Brain microvascular endothelial cell (primary cell): ENCODE results near the gene SLC35B4.

Experiments used
- DNase-seq: peaks from one replicate; pipeline ENCODE4 v3.0.0-alpha.2; 2020
- H3K27ac ChIP-seq: fragments of 250-450 bp; sonication (Bioruptor Pico); 2 replicates; pipeline ENCODE4 v1.5.1; 2020; ENCODE audit warnings: mild to moderate bottlenecking, moderate library complexity
- H3K27me3 ChIP-seq: fragments of 250-450 bp; sonication (Bioruptor Pico); replicated peaks from 2 replicates; pipeline ENCODE4 v1.5.1; 2020; ENCODE audit warnings: mild to moderate bottlenecking
- H3K36me3 ChIP-seq: fragments of 250-450 bp; sonication (Bioruptor Pico); replicated peaks from 2 replicates; pipeline ENCODE4 v1.5.1; 2020; ENCODE audit warnings: mild to moderate bottlenecking
- H3K4me3 ChIP-seq: 2 replicates; pipeline ENCODE4 v1.5.1; 2011; ENCODE audit warnings: low read depth, mild to moderate bottlenecking, control low read depth, low read length, moderate library complexity
- in situ Hi-C: cut with HindIII; loops from 2 replicates; pipeline ENCODE4 v1.10.0; 2017; ENCODE audit warnings: low sequenced_read_pairs, low pct_ligation_motif_present
- TF ChIP-seq, protein P1 (sequence below): IDR thresholded peaks from 2 replicates; pipeline ENCODE4 v1.5.1; 2011; ENCODE audit warnings: low read depth, mild to moderate bottlenecking, moderate library complexity, low read length, control low read depth, inconsistent platforms; ENCODE audit errors: missing control alignments

The SLC35B4 gene

DNA sequence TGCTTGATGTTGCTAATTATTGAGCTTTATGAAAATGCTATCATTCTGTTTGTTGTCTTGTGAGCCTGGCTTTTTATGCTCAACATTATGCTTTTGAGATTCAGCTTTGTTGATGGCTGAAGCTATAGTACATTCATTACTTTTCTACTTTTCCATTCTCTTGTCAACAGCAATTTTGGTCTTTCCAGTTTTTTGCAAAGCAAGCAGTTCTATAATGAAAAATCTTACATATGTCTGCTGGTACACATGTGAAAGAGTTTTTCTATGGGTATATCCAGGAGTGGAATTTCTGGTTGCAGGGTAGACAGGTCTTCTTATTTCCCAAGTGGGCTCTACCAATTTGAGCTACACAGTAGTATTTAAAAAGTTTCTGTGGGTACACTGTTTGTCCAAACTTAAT, 36.8 kb downstream of the SLC35B4 start:
- TF ChIP-seq, protein P1, sequence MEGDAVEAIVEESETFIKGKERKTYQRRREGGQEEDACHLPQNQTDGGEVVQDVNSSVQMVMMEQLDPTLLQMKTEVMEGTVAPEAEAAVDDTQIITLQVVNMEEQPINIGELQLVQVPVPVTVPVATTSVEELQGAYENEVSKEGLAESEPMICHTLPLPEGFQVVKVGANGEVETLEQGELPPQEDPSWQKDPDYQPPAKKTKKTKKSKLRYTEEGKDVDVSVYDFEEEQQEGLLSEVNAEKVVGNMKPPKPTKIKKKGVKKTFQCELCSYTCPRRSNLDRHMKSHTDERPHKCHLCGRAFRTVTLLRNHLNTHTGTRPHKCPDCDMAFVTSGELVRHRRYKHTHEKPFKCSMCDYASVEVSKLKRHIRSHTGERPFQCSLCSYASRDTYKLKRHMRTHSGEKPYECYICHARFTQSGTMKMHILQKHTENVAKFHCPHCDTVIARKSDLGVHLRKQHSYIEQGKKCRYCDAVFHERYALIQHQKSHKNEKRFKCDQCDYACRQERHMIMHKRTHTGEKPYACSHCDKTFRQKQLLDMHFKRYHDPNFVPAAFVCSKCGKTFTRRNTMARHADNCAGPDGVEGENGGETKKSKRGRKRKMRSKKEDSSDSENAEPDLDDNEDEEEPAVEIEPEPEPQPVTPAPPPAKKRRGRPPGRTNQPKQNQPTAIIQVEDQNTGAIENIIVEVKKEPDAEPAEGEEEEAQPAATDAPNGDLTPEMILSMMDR, result no peak
- Histone ChIP-seq H3K36me3 (no peaks in the 10 kb centered on the region), H3K4me3 (no peak overlapping the region), H3K27ac (no peak overlapping the region), H3K27me3 (no peaks in the 10 kb centered on the region)
- in situ Hi-C loops, result no loop called here
- no peak for DNase-seq

DNA sequence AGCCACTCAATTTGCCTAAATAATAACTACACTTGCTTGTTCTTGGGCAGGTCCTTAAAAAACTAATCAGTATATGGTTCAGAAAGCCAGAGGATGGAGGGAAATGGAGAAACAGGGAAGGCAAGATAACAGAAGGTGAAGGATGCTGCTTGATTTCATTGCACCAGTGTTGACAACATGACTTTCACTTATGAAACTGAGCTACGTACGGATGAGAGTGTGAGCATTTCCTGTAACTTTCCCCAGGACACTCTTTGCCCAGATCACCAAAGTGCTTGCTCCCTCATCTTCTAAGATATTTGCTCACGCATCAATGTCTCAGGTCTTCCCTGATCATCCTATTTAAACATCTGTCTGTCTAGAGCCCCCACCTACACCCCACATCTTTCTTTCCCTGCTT, 37.4 kb downstream of the SLC35B4 start:
- no peak overlapping the region for H3K4me3 ChIP-seq
- no peaks in the 10 kb centered on the region for H3K36me3 ChIP-seq
- H3K27me3 ChIP-seq, result no peaks in the 10 kb centered on the region
- in situ Hi-C loops, result no loop called here
- no peak for DNase-seq
- H3K27ac ChIP-seq, result no peak overlapping the region
- TF ChIP-seq, protein P1, result no peak

DNA sequence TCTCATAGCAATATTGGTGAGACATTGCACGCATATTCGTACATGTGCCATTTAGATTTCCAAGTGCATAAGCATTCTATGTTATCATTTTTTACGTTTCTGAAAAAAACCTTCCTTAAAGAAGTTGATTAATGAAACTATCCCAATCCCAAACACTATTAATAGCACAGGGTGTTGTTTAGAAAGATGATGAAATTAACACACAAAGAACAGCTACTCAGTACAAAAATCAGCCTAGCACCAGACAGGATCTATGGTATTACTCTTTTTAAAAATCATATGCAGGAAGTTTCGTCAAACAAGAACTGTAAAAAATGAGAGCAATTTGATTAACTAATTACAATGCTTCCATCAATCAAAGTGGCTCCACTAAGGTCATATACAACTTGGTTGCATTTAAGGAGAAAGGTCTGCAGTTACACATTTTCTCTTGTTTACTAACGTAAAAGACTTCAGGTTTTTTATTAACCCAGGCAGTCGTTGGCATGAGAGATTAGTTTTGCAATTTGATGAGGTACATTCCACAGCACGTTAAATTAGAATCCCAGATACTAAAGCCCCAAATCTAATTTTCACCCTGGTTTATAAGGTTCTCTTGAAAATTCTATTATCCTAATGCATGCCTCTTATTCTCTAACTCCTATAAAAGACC, 38.1 kb downstream of the SLC35B4 start:
- Histone ChIP-seq H3K27ac (no peak overlapping the region), H3K4me3 (no peak overlapping the region), H3K27me3 (no peaks in the 10 kb centered on the region), H3K36me3 (no peaks in the 10 kb centered on the region)
- DNase-seq, result no peak
- in situ Hi-C loops, result no loop called here
- TF ChIP-seq, protein P1, result no peak

DNA sequence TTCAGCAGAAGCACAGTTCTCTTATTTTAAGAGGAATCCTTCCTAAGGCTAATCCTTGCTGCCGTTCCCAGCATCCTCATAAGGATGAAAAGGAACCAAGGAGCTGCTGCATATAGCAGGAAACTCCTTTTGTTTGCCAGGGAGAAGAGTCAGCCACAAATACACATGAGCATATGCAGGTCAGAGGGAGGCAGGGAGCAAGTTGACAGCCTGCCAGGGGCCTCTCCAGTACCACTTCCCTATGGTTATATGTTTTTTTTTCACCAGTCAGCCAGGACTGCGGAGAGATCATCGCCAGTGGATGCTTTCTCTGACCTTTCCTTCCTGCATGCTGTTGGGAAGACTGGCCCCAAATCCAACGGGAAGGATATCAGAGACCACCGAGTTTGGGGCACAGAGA, 39.8 kb downstream of the SLC35B4 start:
- DNase-seq, result no peak
- no peaks in the 10 kb centered on the region for H3K27me3 ChIP-seq
- in situ Hi-C loops, result no loop called here
- H3K36me3 ChIP-seq, result no peaks in the 10 kb centered on the region
- no peak overlapping the region for H3K27ac ChIP-seq
- TF ChIP-seq, protein P1, result no peak
- no peak overlapping the region for H3K4me3 ChIP-seq

DNA sequence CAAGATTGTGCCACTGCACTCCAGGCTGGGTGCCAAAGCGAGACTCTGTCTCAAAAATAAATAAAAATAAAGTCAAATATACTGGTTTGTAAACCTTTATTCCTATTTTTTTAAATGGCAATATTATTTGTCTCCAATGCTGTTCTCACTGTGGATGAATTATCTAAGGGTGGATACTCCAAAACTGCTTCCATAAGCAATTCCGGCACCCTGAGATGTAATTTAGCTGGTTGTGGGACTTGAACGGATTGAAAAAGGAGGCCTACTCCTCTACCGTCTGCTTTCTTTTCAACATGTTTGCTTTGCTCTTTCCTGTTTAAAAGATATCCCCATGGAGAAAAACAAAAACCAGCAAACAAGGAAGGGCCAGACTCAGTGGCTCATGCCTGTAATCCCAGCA, 54.4 kb downstream of the SLC35B4 start:
- in situ Hi-C loops, result no loop called here
- no peak for DNase-seq
- no peaks in the 10 kb centered on the region for H3K36me3 ChIP-seq
- TF ChIP-seq, protein P1, result no peak
- H3K4me3 ChIP-seq, result no peak overlapping the region
- H3K27me3 ChIP-seq, result no peaks in the 10 kb centered on the region
- H3K27ac ChIP-seq, result no peak overlapping the region

DNA sequence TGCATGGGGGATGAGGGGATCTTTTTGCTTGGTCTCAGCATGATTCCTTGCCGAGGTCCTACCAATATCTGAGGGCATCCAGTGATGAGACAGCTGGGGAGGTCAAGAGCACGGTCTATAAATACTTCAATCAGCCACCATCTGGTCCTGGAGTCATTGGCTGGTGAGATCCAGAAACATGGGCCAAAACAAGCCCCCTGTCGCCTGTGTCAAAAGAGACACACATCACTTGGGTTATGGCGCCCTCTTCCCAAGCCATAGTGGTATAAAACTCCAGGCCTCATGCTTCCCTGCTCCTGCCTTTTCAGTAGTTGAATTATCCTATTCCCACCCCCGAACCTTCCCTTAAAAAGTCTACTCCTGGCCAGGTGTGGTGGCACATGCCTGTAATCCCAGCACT, 60.9 kb downstream of the SLC35B4 start:
- Histone ChIP-seq H3K27ac (no peak overlapping the region), H3K4me3 (no peak overlapping the region), H3K27me3 (no peaks in the 10 kb centered on the region), H3K36me3 (no peaks in the 10 kb centered on the region)
- in situ Hi-C loops, result no loop called here
- DNase-seq, result no peak
- TF ChIP-seq, protein P1, result no peak
